GM08714 (cell line): ENCODE data around the gene HOXD3.

ENCODE experiments used
- H3K4me3 ChIP-seq: fragments of 200-500 bp; sonication (Bioruptor generic); 2 replicates; pipeline ENCODE4 v1.5.1; 2014; ENCODE audit warnings: mild to moderate bottlenecking, low read length, inconsistent platforms
- ZNF274 ChIP-seq: IDR thresholded peaks from 2 replicates; pipeline ENCODE4 v1.6.1; 2012; ENCODE audit warnings: mild to moderate bottlenecking, low read depth, low read length

Gene HOXD3

GRCh38 chr2:176189681-176190641 lies 32.9 kb downstream of the HOXD3 start:
- TF ChIP-seq ZNF274 = no peak
- no peak overlapping the region for H3K4me3 ChIP-seq

- no peak overlapping the region for H3K4me3 ChIP-seq
- TF ChIP-seq ZNF274 = no peak
Measured at GRCh38 chr2:176192351-176192750, 35.2 kb downstream of the HOXD3 start.

DNA sequence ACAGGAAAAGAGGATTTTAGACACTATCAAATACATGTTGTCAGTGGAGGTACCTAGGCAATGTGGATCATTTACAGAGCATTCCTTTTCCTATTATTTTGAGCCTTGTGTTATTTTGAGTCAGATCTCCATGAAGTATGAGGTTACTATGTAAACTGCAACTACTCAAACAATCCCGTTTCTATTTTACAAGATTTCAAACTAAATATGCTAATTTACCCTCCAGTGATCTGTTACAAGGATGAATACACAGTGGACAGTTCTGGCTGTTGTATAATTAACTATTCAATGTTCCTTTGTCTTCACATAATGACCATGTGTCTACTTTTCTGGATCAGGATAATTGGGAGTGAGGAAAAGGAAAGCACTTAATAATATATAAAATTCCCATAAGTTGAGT lies 35.9 kb downstream of the HOXD3 start:
- TF ChIP-seq ZNF274 = no peak
- H3K4me3 ChIP-seq = no peak overlapping the region

DNA sequence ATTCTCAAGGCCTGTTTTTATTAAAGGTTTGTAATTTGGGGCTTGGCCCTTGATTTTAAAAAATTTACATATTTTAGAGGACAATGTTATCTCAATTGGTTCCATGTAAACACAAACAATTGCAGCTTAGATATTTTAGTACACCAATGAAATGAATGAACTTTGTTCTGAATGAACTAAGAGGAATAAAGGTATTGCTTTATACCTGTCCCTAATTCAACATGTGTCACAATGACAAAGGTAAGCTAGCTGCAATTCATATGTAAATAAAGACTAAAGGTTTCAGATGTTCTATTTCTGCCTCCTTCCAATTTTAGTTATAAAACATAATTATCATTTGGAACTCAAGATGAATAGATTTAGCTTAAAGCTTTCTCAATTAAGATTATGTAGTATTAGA lies 42.8 kb downstream of the HOXD3 start:
- TF ChIP-seq ZNF274 = no peak
- H3K4me3 ChIP-seq = no peak overlapping the region

- H3K4me3 ChIP-seq = no peak overlapping the region
- no peak for TF ChIP-seq ZNF274
Measured at GRCh38 chr2:176200971-176201370, 43.9 kb downstream of the HOXD3 start.

DNA sequence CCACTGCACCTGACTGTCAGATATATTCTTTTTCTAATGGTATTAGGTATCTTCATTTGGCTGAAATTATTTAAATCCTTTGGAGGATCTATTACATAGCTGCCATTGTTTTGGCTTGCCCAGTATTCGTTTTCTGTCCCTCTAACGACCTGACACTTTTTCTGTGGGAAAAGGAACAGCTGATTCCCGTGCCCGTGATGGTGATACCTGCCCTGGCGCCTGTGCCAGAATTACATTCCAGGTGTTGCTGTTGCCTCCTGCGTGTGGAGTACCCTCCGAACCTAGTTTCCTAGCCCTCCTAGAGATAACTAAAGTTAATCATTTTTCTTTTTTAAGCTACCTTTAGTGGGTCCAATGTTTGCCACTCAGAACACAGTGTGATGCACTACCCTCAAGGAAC lies 45.4 kb downstream of the HOXD3 start:
- TF ChIP-seq ZNF274 = no peak
- H3K4me3 ChIP-seq = no peak overlapping the region

GRCh38 chr2:176205126-176205525 lies 48.0 kb downstream of the HOXD3 start:
- H3K4me3 ChIP-seq = no peak overlapping the region
- no peak for TF ChIP-seq ZNF274

DNA sequence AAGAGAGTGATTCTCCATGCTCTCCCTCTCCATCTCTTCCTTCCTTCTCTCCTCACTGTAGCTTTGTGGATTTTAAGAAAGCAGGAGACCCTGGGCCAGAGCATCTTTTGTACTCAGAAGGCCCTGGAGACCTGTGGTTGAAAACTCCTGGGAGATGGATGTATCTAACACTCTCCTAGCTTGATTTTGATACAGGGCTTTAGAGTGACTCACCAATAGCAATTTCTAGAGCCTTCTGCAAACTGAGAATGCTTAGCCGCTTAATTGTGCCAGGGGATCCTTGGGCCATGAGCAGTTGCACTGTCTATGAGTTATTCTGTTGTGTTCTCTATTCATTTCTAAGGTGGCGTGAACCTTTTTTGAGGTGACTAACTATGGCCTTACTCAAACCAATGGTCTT lies 49.0 kb downstream of the HOXD3 start:
- no peak for TF ChIP-seq ZNF274
- no peak overlapping the region for H3K4me3 ChIP-seq

DNA sequence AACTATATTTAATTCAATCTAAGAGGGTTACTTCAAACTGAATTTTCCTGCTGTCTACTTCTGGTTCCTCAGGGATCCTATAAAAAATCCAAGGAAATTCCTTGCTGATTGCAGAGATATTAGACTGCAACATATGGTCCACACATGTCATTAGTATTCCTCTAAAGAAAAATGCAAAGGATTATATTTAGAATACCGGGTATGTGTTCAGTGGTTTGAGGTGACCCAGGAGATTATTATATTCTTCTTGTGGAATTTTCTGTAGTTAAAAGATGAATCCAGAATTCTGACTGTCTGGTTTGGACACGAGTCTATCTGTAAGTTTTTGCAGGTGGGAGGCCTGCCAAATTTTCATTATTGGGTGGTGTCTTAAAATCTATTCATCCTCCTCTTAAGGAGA lies 49.6 kb downstream of the HOXD3 start:
- no peak overlapping the region for H3K4me3 ChIP-seq
- TF ChIP-seq ZNF274 = no peak

GRCh38 chr2:176211110-176211509 lies 54.0 kb downstream of the HOXD3 start:
- TF ChIP-seq ZNF274 = no peak

GRCh38 chr2:176212276-176212675 lies 55.2 kb downstream of the HOXD3 start:
- TF ChIP-seq ZNF274 = no peak
- H3K4me3 ChIP-seq = no peak overlapping the region

More at GRCh38 chr2:176211110-176211509, 54.0 kb downstream of the HOXD3 start:
- H3K4me3 ChIP-seq = no peak overlapping the region

DNA sequence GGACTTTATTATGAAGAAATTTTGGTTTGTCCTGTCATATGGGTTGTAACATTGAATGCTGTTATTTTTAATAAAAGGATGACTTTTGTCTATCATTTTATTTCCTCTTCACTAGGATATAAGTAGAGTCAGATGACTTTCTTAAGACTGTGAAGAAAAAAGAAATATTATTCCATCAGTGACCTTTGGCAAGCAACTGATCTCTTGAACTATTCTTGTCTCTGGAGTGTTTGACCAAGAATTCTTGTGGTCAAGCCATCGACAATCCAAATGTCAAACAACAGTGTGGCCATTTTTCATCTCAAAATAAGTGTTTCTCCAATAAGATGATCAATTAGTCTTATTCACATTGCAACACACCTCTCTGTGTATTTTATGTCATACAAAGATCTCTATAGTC lies 56.3 kb downstream of the HOXD3 start:
- H3K4me3 ChIP-seq = no peak overlapping the region
- no peak for TF ChIP-seq ZNF274
